HG02938 (cell line): ENCODE data around the gene GLRX.

Experiments used
- ATAC-seq: cut with Tn5 transposase; IDR thresholded peaks from one replicate; pipeline ENCODE4 v1.9.1; 2021; ENCODE audit warnings: mild to moderate bottlenecking, moderate library complexity; ENCODE audit not compliant: unreplicated experiment

The GLRX gene

DNA sequence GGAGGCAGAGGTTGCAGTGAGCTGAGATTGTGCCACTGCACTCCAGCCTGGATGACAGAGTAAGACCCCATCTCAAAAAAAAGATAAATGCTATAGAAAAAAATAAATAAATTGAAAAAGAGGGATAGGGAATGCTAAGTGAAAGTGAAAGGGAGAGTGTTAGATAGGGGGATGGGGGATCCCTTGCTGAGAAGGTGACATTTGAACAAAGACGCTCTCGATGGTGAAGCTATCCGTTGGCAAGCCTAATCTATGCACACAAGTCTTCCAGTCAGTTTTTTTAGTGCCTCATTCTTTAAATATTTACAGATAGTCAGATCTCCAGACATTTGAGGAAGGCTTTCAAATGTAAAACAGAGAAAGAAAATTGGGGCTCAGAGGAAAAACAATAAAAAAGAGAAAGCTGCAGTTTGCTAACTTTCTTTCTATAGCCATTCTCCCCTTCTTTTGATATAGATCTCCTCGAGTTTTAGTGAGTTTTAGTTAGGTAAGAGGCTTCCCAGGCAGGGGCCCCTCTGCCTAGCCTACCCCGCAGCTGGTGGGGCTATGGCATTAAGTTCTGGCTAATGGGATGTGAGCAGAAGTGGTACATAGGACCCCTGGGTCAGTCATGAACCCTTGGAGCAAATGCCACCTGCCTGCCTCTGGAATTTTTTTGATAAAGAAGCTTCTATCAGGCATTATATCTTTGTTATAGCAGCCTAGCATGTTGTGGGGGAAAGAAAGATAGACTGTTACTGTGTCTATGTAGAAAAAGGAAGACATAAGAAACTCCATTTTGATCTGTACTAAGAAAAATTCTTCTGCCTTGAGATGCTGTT, 12.0 kb downstream of the GLRX start:
- no peak for ATAC-seq

DNA sequence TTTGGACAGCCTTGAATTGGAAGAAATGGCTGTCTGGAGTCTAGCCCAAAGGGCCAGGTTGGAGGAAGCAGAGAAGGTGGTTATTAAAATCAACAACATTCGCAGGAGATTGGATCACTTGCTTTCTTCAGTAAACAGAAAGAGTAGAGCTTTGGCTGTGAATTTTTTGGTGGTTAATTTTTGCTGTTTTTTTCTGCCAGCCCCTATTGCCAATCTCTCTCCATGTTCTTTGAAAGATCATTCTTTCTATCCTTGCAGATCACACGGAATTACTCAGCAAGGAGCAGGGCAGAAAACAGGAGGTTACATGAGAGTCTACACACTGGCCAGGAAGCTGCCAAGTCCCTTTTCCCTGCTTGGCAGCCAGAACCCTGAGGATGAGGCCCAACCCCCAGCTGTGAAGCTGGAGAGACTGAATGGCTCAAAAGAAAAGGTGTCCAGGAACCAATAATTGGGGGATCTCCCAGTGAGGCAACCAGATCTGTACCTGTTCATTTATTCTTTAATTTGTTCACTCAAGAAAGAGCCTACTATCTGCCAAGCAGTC, 13.0 kb downstream of the GLRX start:
- no peak for ATAC-seq

DNA sequence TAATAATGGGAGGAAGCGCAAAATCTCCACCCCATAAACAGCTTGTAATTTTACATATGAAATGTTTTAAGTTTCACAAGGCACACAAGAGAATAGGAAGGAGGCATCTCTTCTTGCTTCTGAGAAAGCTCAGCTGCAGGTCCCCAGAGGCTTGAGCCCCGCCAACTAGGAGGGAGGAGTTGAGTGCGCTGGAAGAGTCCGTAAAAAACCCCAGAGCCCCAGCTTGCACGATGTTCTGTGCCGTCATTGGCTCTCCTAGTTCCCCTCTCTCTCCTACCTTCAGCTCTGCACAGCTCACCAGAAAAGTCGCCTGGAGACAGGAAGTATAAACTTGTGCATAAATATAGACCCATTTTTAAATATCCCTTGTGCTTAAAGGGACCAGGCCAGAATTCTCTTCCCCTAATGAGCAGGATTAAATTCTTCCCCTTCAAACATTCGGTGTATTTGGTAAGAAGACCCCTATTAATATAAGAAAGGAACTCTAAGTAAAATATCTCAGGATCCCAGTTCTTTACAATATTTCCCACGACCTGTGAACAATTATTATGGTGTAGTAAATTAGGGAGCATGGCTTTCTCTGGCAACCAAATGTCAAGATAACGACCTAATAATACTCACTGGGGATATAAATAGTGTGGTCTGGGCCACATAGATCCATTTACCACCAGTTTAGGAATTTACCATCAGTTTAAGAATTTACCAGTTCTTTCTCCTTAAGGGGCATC, 13.7 kb downstream of the GLRX start:
- ATAC-seq = peak; percentile 100

DNA sequence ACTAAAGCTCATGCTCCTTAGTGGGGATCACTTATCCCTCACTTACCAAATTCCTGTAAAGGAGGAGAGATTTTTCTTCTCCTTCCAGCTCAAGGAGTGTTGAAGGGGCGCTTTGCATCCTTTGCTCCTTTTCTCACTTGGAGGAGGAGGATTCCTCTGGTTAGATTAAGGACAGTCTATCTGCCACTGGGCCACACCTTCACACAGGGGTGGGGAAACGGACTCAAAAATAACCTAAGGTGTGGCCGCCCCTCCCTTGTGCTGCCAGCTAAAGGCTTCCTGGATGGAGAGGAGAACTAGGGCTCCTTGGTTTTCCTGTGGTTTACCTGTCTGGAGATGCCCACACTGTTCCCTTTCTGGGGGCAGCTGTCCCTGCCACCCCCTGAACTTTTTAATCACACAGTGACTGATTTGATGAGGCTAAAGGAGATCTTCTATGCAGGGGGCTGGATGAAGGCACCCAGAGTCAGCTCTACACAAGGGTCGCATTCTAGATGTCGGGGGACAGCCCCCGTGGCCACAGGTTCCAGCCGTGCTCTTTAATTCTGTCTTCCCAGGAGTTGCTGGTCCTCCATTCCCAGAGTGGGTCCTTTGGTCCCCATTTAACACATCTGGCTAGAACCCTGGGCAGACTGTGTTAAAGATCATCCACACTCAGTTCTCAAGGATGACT, 14.4 kb downstream of the GLRX start:
- no peak for ATAC-seq

DNA sequence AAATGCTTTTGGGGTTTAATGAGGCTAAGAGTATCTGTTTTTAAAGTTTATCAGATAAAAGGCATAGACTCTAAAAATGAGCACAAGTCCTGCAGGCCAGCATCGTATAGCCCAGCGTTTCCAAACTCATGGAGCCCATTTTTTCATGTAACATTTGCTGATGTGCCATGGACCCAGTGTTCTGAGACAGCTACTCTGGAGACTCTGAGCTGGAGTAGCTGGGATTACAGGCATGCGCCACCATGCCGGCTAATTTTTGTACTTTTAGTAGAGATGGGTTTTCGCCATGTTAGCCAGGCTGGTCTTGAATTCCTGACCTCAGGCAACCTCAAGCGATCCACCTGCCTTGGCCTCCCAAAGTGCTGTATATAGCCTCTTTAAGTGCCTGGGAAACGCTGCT, 15.8 kb downstream of the GLRX start:
- ATAC-seq = no peak

DNA sequence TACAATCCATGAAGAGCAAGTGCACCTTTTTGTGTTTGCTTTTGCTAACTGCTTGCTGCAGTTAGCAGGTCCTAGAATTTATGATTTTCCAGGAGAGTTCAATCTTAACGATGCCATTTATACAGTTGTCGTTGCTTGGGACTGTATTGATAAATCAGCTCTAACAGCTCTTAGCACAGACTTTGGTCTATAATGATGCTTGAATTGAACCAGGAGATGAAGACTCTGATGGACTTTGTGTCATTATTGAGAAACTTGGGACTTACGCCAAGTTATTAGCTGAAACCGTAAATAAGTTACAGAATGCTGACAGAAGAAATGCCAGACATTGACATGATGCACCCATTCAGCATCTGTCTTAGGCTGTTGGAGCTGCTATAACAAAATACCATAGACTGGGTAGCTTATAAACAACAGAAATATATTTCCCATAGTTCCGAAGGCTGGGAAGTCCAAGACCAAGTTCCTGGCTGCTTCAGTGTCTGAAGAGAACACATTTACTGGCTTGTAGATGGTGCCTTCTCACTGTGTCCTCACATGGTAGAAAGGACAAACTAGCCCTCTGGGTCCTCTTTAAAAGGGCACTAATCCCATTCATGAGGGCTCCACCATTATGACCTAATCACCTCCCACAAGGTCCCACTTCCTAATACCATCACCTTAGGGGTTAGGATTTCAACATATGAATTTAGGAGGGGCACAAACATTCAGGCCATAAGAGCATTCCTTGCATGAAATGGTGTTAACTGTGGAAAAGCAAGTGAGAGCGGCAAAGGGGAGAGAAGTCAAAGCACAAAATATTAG, 17.6 kb downstream of the GLRX start:
- no peak for ATAC-seq

DNA sequence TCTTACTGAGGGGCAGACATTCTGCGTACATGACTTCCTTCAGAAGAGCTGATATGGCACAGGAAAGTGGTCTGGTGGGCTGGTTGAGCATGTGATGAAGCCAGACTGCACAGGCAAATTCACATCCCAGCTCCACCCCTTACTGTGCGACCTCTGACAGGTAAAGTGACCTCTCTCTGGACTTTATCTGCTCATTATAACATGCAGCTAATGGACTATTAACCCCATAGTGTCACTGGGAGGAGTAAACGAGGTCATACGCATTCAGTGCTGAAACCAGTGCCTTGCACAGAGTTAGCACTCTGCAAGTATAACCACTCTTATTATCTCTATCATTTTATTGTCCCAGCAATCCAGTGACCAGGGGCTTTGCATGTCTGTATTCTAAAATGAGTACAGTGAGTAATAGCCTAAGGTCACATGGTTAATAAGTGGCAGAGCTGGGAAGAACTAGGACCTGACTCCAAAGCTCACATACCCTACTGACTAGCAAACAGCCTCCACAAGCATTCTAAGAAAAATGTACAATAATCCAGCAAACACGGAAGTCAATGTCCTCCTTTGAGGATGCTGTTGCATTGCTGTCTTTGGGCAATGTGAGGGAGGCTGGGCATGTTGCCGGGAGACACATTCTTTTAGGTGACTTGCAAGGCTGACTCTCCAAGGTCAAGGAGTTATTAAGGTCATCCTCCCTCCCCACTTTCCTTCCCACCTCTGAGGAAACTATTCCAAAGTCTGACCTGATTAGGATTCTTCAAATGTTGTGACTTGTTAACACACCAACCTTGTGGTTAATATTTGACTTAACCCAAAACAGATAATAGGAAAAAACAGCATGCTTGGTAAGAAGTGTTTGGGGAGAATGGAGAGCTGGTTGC, 19.0 kb downstream of the GLRX start:
- ATAC-seq = no peak

DNA sequence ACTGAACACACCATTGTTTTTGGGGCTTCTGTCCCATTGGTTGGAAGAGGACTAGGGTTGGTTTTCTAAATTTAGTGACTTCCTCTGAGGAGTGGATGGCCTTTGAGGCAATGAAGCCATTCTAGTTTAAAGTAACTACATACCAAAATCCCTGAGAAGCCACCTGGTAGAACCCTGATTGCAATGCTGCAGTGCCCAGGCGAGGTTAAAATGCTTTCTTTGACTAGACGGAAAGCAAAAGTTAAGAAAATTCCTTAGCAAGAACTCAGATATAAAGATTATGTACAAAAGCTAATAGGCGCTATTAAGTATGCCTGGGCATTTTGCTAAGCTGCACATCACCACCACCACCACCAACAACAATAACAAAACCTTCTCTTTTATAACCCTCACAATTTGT, 20.6 kb downstream of the GLRX start:
- ATAC-seq = no peak

DNA sequence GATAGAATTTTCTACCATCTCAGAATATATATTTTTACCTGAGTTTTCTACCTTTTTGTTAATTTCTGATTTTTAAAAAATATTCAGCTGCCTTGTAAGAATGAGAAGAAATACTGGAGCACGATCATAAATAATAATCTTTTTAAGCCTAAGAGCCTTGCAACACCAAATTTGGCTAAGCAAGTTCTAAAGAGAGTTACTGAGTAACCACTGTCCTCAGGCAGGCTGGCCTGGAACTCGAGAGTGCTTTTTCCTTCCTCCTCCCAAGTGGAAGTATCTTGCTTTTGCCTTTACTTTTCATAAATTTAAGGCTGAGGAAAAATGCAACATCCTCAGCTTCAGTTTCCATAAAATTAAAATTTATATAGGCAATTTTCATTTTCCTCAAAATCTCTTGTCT, 21.0 kb downstream of the GLRX start:
- ATAC-seq = no peak

DNA sequence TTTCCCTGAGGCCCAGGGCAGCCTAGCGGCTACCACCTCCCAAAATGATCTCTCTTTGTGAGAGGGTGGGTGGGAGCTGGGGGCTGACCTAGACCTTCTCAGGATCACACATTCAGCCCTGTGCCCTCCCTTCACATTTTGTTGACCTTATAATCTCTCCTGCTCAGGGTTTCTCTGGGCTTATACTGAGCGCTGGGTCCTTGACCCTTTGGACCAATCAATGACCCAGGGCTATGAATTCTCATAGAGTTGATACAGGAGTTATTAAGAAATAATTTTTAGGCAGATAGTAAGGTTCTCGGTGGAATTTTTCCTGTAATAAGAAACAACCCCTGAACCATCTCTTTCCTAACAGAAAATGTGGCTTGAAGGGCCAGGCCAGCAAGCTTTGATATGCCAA, 22.0 kb downstream of the GLRX start:
- ATAC-seq = no peak

DNA sequence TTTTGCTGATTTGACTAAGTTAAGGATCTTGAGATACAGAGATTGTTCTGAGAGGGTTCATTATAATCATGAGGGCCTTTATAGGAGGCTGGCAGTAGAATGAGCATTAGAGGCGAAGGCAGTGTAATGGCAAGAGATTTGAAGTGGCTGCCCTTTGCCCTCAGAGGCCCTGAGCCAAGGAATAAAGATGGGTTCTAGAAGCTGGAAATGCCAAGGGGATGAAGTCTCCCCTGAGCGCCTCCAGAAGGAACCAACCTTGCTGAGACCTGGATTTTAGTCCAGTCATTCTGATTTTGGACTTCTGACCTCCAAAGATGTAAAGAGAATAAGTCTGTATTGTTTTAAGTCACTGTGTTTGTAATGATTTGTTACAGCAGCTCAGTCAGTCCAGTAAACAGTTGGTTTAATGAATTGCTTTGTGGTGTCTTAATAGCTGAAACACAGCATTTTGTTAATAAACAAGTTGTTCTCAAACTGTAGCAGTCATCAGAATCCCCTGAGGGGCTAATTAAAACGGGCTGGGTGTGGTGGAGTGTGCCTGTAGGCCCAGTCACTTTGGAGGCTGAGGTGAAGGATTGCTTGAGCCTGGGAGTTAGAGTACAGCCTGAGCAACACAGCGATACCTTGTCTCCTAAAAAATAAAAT, 23.2 kb downstream of the GLRX start:
- no peak for ATAC-seq

DNA sequence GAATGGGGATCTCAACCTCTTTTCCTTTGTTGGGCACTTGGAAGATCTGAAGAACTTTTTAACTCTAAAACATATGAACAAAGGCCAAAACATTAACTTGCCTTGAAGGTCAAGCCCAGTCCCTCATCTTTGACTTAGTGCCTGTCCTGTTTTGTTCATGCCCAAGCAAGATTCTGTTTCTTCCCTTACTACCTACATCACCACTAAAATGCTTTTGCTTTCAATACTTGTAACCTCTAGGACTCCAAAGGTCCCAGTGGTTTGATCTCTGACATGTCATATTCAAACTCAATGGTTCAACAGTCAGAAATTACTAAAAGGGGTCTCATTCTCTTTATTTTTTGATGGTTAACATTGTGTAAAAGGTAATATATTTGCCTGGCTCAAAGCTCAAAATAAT, 24.0 kb downstream of the GLRX start:
- ATAC-seq = no peak

DNA sequence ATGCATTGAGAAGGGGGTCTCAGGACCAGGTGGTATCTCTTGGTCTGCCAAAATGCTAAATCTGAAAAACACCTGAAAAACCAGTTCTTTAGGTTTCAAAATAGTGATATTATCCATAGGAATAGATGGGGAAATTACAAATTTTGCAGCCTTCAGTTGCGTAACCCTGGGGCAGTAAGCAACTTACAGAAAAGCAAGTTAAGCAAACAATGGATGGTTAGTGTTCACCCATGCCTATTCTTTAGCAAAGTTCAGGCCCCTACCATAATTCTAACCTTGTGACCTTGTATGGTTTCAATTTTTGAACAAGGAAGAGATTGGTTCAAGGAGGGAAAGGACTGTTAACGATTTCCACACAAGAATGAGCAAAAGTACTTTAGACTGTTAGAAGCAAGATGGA, 24.5 kb downstream of the GLRX start:
- no peak for ATAC-seq

DNA sequence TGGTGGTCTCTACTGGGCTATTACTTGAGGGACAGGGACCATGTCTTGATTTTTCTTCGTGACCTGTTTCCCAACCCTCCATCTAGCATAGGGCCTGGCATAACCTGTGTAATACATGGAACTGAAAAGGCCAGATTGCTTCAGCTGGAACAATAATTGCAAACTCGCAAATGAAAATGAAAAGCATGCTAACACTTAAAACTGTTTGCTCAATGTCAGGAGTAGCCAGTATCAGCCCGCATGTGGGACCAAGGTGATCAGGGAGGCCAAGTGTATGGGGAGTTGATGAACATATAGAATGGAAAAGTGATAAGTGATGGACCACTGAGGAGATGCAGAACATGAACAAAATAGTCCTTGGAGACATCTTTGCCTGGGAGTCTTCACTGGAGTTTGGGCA, 25.2 kb downstream of the GLRX start:
- no peak for ATAC-seq

DNA sequence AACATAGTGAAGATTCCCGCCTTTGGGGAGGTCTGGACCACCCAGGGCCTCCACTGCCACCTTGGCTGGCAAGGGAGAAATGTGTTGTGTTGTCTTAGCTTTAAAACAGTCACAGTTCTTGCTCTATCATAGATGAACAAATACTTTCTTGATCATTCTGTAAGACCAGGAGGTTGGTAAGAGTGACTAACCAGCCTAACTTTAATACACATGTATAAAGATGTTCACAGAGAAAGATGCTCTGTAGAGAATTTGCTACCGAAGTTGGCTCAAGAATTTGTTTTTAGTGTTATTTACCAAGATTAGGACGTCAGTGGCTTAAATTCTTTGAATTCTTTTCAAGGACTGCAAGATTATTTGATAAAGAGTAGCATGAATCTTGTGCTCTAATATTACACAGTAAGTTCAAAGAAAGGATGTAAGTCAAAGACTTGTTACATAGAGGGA, 28.4 kb downstream of the GLRX start:
- ATAC-seq = no peak

DNA sequence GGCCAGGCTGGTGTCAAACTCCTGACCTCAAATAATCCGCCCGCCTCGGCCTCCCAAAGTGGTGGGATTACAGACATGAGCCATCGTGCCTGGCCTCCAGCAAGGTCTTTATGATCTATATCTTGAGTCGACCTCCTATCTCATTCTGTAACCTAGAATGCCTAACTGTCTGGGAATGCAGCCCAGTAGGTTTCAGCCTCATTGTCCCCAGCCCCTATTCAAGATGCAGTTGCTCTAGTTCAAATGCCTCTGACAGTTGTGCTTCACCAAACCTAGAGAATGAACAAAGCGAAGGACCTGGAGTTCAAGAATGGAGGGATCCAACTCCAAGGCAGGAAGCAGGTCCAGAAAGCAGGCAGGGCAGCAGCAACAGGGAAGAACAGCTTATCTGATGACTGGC, 30.8 kb downstream of the GLRX start:
- no peak for ATAC-seq

DNA sequence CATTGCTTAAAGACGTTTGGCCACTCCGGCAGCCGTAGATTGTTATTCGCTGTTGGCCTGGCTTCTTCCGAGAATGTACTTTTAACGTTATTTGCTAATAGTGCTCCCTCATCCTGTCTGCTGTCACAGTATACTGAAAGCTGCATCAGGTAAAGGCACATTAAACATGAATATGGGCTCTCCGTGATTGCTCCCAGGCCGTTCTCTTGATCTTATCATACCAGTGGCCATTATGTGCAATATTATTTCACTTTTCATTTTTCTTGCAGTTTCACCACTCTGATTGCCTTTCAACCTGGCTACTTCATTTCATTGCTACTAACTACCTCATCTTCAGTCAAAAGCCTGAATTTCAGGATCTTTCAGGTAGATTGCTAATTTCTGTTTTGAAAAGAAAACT, 34.0 kb downstream of the GLRX start:
- no peak for ATAC-seq

DNA sequence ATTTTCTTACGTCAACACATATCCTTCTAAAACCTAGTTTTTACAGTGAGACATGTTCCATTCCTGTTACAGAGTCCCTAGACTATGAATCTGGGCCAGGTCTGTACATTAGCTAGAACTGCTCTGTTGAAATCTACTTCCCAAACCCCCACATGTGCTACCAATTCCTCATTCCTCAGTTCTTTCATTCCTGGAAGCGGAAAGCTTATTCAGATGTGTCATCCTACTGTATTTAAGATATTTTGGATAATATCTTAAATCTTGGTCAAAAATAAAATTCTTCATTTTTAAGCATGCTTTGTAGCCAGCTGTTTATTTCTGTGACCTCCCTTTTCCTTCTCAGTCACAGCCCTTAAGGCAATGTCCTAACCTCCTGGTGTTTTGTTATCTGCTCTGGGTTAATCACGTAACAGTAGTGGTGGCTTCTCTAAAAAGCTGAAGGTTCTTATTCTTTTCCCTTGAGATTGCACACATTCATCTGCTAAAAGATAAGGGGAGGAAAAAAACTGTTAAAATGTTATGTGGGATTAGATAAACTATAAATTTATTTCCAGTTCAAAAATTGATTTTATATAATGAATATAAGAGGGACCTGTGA, 35.6 kb downstream of the GLRX start:
- no peak for ATAC-seq
